Measurements from ENCODE around the gene MYBPHL.

MYBPHL gene

DNA sequence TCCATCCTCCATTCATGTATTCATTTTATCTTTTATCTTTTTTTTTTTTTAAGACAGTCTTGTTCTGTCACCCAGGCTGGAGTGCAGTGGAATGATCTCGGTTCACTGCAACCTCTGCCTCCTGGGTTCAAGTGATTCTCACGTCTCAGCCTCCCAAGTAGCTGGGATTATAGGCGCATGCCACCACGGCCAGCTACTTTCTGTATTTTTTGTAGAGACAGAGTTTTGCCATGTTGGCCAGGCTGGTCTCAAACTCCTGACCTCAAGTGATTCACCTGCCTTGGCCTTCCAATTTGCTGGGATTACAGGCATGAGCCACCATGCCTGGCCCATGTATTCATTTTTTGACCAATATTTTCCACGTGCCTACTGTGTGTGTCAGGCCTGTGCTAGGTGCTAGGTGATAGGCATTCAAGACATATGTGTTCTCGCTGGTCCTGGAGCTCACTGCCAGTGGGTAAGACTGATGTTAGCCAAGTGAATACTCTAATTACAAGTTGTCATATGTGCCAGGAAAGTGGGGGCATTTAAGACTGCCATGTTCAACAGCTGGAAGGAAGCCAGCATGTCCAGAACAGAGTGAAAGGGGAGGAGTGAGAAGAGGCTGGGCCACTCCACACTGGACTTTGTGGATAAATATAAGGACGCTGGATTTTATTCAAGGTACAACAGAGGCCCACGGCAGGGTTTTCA is 62.8 kb downstream of the MYBPHL start:
- H3K4me1 ChIP-seq (ENCODE audit: control insufficient read depth, insufficient read depth, low read length) = no peaks in the 10 kb centered on the region
- no peak overlapping the region for H3K27ac ChIP-seq (ENCODE audit: extremely low read depth, low read depth, low read length)
- ChIA-PET POLR2A (interaction anchor here (1.0 kb wide), 1 partner anchor 9 kb away, joined by 4 read pairs; no protein-coding TSS in a partner anchor), CTCF (interaction anchor here (1.1 to 1.2 kb wide), 2 partner anchors 12 to 247 kb away, joined by 3 read pairs; no protein-coding TSS in a partner anchor)
- H3K36me3 ChIP-seq (ENCODE audit: control insufficient read depth in 2 of 2, insufficient read depth in 1 of 2, low read length in 2 of 2) = peaks cover 0 to 12% of the 10 kb centered on the region in 2 experiments; a peak in 1 of 3 replicates
- H3K9me3 ChIP-seq (ENCODE audit: control insufficient read depth, insufficient read depth, low read depth, low read length) = no peaks in the 10 kb centered on the region
- no peak for TF ChIP-seq REPIN1 (tag by site-specific recombination; IDR thresholded peaks at IDR 0.05; ENCODE audit: low read depth)
- no peak for TF ChIP-seq ZNF530 (tag by site-specific recombination; IDR thresholded peaks at IDR 0.05; ENCODE audit: low read depth)
- TF ChIP-seq, protein P1, sequence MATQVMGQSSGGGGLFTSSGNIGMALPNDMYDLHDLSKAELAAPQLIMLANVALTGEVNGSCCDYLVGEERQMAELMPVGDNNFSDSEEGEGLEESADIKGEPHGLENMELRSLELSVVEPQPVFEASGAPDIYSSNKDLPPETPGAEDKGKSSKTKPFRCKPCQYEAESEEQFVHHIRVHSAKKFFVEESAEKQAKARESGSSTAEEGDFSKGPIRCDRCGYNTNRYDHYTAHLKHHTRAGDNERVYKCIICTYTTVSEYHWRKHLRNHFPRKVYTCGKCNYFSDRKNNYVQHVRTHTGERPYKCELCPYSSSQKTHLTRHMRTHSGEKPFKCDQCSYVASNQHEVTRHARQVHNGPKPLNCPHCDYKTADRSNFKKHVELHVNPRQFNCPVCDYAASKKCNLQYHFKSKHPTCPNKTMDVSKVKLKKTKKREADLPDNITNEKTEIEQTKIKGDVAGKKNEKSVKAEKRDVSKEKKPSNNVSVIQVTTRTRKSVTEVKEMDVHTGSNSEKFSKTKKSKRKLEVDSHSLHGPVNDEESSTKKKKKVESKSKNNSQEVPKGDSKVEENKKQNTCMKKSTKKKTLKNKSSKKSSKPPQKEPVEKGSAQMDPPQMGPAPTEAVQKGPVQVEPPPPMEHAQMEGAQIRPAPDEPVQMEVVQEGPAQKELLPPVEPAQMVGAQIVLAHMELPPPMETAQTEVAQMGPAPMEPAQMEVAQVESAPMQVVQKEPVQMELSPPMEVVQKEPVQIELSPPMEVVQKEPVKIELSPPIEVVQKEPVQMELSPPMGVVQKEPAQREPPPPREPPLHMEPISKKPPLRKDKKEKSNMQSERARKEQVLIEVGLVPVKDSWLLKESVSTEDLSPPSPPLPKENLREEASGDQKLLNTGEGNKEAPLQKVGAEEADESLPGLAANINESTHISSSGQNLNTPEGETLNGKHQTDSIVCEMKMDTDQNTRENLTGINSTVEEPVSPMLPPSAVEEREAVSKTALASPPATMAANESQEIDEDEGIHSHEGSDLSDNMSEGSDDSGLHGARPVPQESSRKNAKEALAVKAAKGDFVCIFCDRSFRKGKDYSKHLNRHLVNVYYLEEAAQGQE (tag by site-specific recombination; IDR thresholded peaks at IDR 0.05) = peak; percentile 51; the same call in 1 of the 2 replicates
- no peak for TF ChIP-seq ZNF777 (tag by site-specific recombination; IDR thresholded peaks at IDR 0.05; ENCODE audit: borderline replicate concordance)
- TF ChIP-seq ZNF677 (tag by site-specific recombination; IDR thresholded peaks at IDR 0.05) = no peak
- TF ChIP-seq ZNF175 (tag by site-specific recombination; IDR thresholded peaks at IDR 0.05) = no peak
- peak; percentile 35; the same call in 1 of the 2 replicates for TF ChIP-seq ZNF366 (tag by site-specific recombination; conservative IDR thresholded peaks at IDR 0.05)
- no peak for TF ChIP-seq GLIS2 (tag by site-specific recombination; IDR thresholded peaks at IDR 0.05)
- TF ChIP-seq, protein P2, sequence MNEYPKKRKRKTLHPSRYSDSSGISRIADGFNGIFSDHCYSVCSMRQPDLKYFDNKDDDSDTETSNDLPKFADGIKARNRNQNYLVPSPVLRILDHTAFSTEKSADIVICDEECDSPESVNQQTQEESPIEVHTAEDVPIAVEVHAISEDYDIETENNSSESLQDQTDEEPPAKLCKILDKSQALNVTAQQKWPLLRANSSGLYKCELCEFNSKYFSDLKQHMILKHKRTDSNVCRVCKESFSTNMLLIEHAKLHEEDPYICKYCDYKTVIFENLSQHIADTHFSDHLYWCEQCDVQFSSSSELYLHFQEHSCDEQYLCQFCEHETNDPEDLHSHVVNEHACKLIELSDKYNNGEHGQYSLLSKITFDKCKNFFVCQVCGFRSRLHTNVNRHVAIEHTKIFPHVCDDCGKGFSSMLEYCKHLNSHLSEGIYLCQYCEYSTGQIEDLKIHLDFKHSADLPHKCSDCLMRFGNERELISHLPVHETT (tag by site-specific recombination; IDR thresholded peaks at IDR 0.05) = no peak
- no peak for TF ChIP-seq ZBTB8A (tag by site-specific recombination; IDR thresholded peaks at IDR 0.05)
- no peak for TF ChIP-seq ZNF561 (tag by site-specific recombination; IDR thresholded peaks at IDR 0.05; ENCODE audit: borderline replicate concordance)
- TF ChIP-seq ZNF292 (tag by site-specific recombination; IDR thresholded peaks at IDR 0.05; ENCODE audit: borderline replicate concordance, low read depth) = no peak
- TF ChIP-seq ZBTB7A (tag by site-specific recombination; IDR thresholded peaks at IDR 0.05; ENCODE audit: low read depth) = no peak
- TF ChIP-seq, protein P3, sequence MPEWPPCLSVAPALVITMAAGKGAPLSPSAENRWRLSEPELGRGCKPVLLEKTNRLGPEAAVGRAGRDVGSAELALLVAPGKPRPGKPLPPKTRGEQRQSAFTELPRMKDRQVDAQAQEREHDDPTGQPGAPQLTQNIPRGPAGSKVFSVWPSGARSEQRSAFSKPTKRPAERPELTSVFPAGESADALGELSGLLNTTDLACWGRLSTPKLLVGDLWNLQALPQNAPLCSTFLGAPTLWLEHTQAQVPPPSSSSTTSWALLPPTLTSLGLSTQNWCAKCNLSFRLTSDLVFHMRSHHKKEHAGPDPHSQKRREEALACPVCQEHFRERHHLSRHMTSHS (tag by site-specific recombination; IDR thresholded peaks at IDR 0.05) = no peak
- no peak for TF ChIP-seq ZNF670 (tag by site-specific recombination; IDR thresholded peaks at IDR 0.05; ENCODE audit: low read depth)
- no peak overlapping the region for H3K4me3 ChIP-seq (ENCODE audit: low read depth, low read length)

DNA sequence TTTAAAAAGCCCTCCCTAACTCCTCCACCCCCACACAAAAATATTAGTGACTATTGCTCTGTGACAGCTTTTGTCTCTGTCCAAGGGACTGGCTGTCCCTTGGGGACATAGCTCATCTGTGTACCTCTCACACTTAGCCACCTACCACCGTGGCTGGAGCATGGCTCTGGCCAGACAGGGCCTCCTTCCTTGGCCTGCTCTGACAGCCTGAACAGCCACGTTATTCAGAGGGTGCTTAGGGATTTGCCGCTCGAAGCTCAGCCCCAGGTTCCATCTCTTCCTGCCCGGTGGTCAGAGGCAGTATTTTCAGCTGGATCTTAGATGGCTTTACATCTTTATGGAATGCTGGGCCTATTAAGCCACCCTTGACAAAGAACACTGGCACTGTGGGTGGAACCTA is 63.6 kb downstream of the MYBPHL start:
- Histone ChIP-seq H3K9me3 (ENCODE audit: control insufficient read depth, insufficient read depth, low read depth, low read length) (no peaks in the 10 kb centered on the region), H3K36me3 (ENCODE audit: control insufficient read depth in 2 of 2, insufficient read depth in 1 of 2, low read length in 2 of 2) (peaks cover 0 to 19% of the 10 kb centered on the region in 2 experiments; a peak in 1 of 3 replicates), H3K27ac (ENCODE audit: extremely low read depth, low read depth, low read length) (no peak overlapping the region), H3K4me1 (ENCODE audit: control insufficient read depth, insufficient read depth, low read length) (no peaks in the 10 kb centered on the region), H3K4me3 (ENCODE audit: low read depth, low read length) (no peak overlapping the region)
- ChIA-PET CTCF (interaction anchor here (0.8 to 1.1 kb wide), 2 partner anchors 155 to 247 kb away, joined by 3 to 5 read pairs; partner anchors contain the start of gene SORT1), POLR2A (interaction anchor here (0.7 kb wide), 1 partner anchor 10 kb away, joined by 3 read pairs; no protein-coding TSS in a partner anchor)
- TF ChIP-seq ZNF670 (tag by site-specific recombination; IDR thresholded peaks at IDR 0.05; ENCODE audit: low read depth) (no peak), ZNF394 (tag by site-specific recombination; IDR thresholded peaks at IDR 0.05; ENCODE audit: borderline replicate concordance) (no peak), MYNN (tag by site-specific recombination; IDR thresholded peaks at IDR 0.05; ENCODE audit: borderline replicate concordance) (no peak), ZNF423 (tag by site-specific recombination; IDR thresholded peaks at IDR 0.05) (no peak), ZFP41 (tag by site-specific recombination; IDR thresholded peaks at IDR 0.05; ENCODE audit: borderline replicate concordance) (no peak), ZNF24 (tag by site-specific recombination; IDR thresholded peaks at IDR 0.05) (no peak), ZNF266 (tag by site-specific recombination; IDR thresholded peaks at IDR 0.05; ENCODE audit: low read depth) (no peak)
- TF ChIP-seq, protein P4, sequence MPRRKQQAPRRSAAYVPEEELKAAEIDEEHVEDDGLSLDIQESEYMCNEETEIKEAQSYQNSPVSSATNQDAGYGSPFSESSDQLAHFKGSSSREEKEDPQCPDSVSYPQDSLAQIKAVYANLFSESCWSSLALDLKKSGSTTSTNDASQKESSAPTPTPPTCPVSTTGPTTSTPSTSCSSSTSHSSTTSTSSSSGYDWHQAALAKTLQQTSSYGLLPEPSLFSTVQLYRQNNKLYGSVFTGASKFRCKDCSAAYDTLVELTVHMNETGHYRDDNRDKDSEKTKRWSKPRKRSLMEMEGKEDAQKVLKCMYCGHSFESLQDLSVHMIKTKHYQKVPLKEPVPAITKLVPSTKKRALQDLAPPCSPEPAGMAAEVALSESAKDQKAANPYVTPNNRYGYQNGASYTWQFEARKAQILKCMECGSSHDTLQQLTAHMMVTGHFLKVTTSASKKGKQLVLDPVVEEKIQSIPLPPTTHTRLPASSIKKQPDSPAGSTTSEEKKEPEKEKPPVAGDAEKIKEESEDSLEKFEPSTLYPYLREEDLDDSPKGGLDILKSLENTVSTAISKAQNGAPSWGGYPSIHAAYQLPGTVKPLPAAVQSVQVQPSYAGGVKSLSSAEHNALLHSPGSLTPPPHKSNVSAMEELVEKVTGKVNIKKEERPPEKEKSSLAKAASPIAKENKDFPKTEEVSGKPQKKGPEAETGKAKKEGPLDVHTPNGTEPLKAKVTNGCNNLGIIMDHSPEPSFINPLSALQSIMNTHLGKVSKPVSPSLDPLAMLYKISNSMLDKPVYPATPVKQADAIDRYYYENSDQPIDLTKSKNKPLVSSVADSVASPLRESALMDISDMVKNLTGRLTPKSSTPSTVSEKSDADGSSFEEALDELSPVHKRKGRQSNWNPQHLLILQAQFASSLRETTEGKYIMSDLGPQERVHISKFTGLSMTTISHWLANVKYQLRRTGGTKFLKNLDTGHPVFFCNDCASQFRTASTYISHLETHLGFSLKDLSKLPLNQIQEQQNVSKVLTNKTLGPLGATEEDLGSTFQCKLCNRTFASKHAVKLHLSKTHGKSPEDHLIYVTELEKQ (tag by site-specific recombination; IDR thresholded peaks at IDR 0.05; ENCODE audit: borderline replicate concordance) = no peak
- TF ChIP-seq, protein P5, sequence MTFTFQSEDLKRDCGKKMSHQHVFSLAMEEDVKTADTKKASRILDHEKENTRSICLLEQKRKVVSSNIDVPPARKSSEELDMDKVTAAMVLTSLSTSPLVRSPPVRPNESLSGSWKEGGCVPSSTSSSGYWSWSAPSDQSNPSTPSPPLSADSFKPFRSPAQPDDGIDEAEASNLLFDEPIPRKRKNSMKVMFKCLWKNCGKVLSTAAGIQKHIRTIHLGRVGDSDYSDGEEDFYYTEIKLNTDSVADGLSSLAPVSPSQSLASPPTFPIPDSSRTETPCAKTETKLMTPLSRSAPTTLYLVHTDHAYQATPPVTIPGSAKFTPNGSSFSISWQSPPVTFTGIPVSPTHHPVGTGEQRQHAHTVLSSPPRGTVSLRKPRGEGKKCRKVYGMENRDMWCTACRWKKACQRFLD (tag by site-specific recombination; IDR thresholded peaks at IDR 0.05) = no peak

All from HEK293 (cell line).